22Rv1 (cell line): ENCODE results near the gene CCDC63.

Experiments
- ZFX ChIP-seq: fragments of 450-650 bp; IDR thresholded peaks from 2 replicates; pipeline ENCODE4 v1.6.1; 2017; ENCODE audit warnings: antibody characterized with exemption, borderline replicate concordance
- TF ChIP-seq, protein P1 (sequence below): fragments of 450-650 bp; IDR thresholded peaks from 2 replicates; pipeline ENCODE4 v1.5.1; 2017; ENCODE audit warnings: mild to moderate bottlenecking

DNA sequence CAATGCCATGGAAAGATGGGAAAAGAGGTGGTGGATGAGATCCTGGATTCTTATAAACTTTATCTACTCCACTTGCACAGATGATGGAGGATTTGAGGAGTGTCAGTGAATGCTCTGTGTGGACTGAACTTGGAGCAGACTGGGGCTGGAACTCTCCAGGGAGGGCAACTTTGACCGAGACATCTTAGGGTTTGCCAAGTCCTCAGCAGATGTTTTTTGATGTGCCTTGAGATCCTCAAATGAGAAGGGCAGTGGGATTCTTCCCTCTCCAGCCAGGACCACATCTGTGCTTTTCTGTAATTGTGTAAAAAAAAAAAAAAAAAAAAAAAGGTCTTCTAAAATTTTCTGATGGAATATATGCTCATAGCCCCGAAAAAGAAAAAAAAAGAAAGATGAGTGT lies 96.6 kb downstream of the CCDC63 start:
- TF ChIP-seq, protein P1, sequence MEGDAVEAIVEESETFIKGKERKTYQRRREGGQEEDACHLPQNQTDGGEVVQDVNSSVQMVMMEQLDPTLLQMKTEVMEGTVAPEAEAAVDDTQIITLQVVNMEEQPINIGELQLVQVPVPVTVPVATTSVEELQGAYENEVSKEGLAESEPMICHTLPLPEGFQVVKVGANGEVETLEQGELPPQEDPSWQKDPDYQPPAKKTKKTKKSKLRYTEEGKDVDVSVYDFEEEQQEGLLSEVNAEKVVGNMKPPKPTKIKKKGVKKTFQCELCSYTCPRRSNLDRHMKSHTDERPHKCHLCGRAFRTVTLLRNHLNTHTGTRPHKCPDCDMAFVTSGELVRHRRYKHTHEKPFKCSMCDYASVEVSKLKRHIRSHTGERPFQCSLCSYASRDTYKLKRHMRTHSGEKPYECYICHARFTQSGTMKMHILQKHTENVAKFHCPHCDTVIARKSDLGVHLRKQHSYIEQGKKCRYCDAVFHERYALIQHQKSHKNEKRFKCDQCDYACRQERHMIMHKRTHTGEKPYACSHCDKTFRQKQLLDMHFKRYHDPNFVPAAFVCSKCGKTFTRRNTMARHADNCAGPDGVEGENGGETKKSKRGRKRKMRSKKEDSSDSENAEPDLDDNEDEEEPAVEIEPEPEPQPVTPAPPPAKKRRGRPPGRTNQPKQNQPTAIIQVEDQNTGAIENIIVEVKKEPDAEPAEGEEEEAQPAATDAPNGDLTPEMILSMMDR, result no peak
- no peak for TF ChIP-seq ZFX
